Trophoblast cell (in vitro differentiated cells and primary cell): ENCODE results near the gene ABCC4.

Experiments used
- DNase-seq, 2 donors: peaks; one replicate each; pipeline ENCODE4 v3.0.0-alpha.2; 2016
- H2AFZ ChIP-seq: 2 replicates; pipeline ENCODE4 v1.6.1; 2013; ENCODE audit warnings: low read length, moderate library complexity, mild to moderate bottlenecking; ENCODE audit not compliant: insufficient read depth, poor library complexity
- H2AK5ac ChIP-seq: 2 replicates; pipeline ENCODE4 v1.6.1; 2013; ENCODE audit warnings: mild to moderate bottlenecking, low read length
- H2BK120ac ChIP-seq: 2 replicates; pipeline ENCODE4 v1.6.1; 2013; ENCODE audit warnings: low read length, mild to moderate bottlenecking, moderate library complexity; ENCODE audit not compliant: insufficient read depth, poor library complexity
- H2BK12ac ChIP-seq: 2 replicates; pipeline ENCODE4 v1.6.1; 2013; ENCODE audit warnings: mild to moderate bottlenecking, low read length, moderate library complexity
- H2BK5ac ChIP-seq: 2 replicates; pipeline ENCODE4 v1.6.1; 2013; ENCODE audit warnings: low read length, low read depth, moderate library complexity, mild to moderate bottlenecking; ENCODE audit not compliant: poor library complexity
- H3K14ac ChIP-seq: 2 replicates; pipeline ENCODE4 v1.6.1; 2013; ENCODE audit warnings: mild to moderate bottlenecking, low read length
- H3K18ac ChIP-seq: 2 replicates; pipeline ENCODE4 v1.6.1; 2013; ENCODE audit warnings: mild to moderate bottlenecking, low read length
- H3K23ac ChIP-seq: 2 replicates; pipeline ENCODE4 v1.6.1; 2013; ENCODE audit warnings: low read length
- H3K27ac ChIP-seq: 2 replicates; pipeline ENCODE4 v1.5.1; 2013; ENCODE audit warnings: low read depth, mild to moderate bottlenecking, inconsistent platforms, low read length, moderate library complexity
- H3K27me3 ChIP-seq: 2 replicates; pipeline ENCODE4 v1.6.1; 2013; ENCODE audit warnings: inconsistent platforms, mild to moderate bottlenecking, low read length, moderate library complexity; ENCODE audit not compliant: insufficient read depth
- H3K36me3 ChIP-seq, 2 experiments: 1 replicate in 1 of 2; 2 replicates in 1 of 2; pipeline ENCODE4 v1.6.1; 2013; ENCODE audit warnings: low read length in 2 of 2, mild to moderate bottlenecking in 2 of 2, moderate library complexity in 1 of 2; ENCODE audit not compliant: insufficient read depth in 2 of 2, control insufficient read depth in 1 of 2
- H3K4ac ChIP-seq: 2 replicates; pipeline ENCODE4 v1.6.1; 2013; ENCODE audit warnings: low read depth, mild to moderate bottlenecking, low read length, moderate library complexity
- H3K4me1 ChIP-seq, 2 experiments: 1 replicate in 1 of 2; 2 replicates in 1 of 2; pipeline ENCODE4 v1.6.1; 2013; ENCODE audit warnings: low read length in 2 of 2, mild to moderate bottlenecking in 2 of 2, moderate library complexity in 1 of 2; ENCODE audit not compliant: insufficient read depth in 2 of 2, control insufficient read depth in 1 of 2
- H3K4me2 ChIP-seq: 2 replicates; pipeline ENCODE4 v1.6.1; 2013; ENCODE audit warnings: inconsistent platforms, mild to moderate bottlenecking, low read length, moderate library complexity
- H3K4me3 ChIP-seq: 2 replicates; pipeline ENCODE4 v1.5.1; 2013; ENCODE audit warnings: mild to moderate bottlenecking, low read depth, low read length, inconsistent platforms
- H3K79me1 ChIP-seq: one replicate; pipeline ENCODE4 v1.6.1; 2013; ENCODE audit warnings: low read length
- H3K79me2 ChIP-seq: 2 replicates; pipeline ENCODE4 v1.6.1; 2013; ENCODE audit warnings: low read length, mild to moderate bottlenecking; ENCODE audit not compliant: control insufficient read depth, insufficient read depth, poor library complexity
- H3K9ac ChIP-seq: 2 replicates; pipeline ENCODE4 v1.6.1; 2013; ENCODE audit warnings: mild to moderate bottlenecking, low read length
- H3K9me3 ChIP-seq: 2 replicates; pipeline ENCODE4 v1.6.1; 2013; ENCODE audit warnings: low read depth, mild to moderate bottlenecking, control low read depth, inconsistent platforms, low read length; ENCODE audit not compliant: insufficient read depth
- H4K12ac ChIP-seq: 2 replicates; pipeline ENCODE4 v1.6.1; 2013; ENCODE audit warnings: low read depth, mild to moderate bottlenecking, low read length, moderate library complexity
- H4K8ac ChIP-seq: 2 replicates; pipeline ENCODE4 v1.6.1; 2013; ENCODE audit warnings: low read depth, mild to moderate bottlenecking, low read length, moderate library complexity
- H4K91ac ChIP-seq: one replicate; pipeline ENCODE4 v1.6.1; 2013; ENCODE audit warnings: low read depth, mild to moderate bottlenecking, low read length, moderate library complexity
- WGBS: extraction: QIAGEN DNeasy Blood & Tissue Kit; methylation state at CpG from one replicate; pipeline ENCODE4 v1.1.7; 2013; ENCODE audit warnings: missing lambda C conversion rate; ENCODE audit not compliant: insufficient read length, insufficient coverage; ENCODE audit errors: extremely low coverage; 5-methylcytosine and 5-hydroxymethylcytosine counted together

ABCC4 gene

GRCh38 chr13:95264225-95264624, 37.0 kb downstream of the ABCC4 start:
- WGBS: no CpG with 5 or more reads among the region's 3 CpGs
- no peak overlapping the region for H2BK5ac ChIP-seq

DNA sequence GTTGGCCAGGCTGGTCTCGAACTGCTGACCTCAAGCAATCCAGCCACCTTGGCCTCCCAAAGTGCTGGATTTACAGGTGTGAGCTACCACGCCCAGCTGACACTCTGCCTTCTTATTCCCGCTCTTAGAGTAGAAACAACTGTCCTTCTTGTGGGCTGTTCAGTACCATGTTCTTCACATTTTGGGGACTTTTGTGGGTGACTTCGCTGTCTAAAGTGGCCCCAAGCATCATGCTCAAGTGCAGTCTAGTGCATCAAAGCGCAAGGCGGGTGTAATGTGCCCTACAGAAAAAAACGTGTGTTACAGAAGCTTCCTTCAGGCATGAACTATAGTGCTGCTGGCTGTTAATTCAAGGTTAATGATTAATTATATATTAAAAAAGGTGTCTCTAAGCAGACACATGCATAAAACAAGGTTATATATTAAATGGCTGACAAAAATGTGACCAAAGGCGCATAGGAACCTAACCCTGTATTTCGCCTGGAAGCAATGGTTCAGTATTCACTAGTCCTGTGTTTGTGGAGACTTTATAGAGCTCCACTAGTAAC, 38.3 kb downstream of the ABCC4 start:
- Histone ChIP-seq H3K27ac (no peak overlapping the region), H3K9ac (no peak overlapping the region), H2AFZ (no peak overlapping the region), H3K4me1 (no peaks in the 10 kb centered on the region), H3K9me3 (peaks cover 3% of the 10 kb centered on the region), H3K79me2 (no peaks in the 10 kb centered on the region), H3K23ac (no peak overlapping the region), H3K18ac (no peak overlapping the region), H3K14ac (no peak overlapping the region), H3K36me3 (no peaks in the 10 kb centered on the region), H4K8ac (no peak overlapping the region), H2AK5ac (no peak overlapping the region), H3K4me3 (no peak overlapping the region), H2BK5ac (no peak overlapping the region), H4K12ac (no peak overlapping the region), H2BK12ac (no peak overlapping the region), H3K27me3 (no peaks in the 10 kb centered on the region), H4K91ac (no peak overlapping the region), H3K79me1 (no peaks in the 10 kb centered on the region), H3K4me2 (no peak overlapping the region), H3K4ac (no peak overlapping the region), H2BK120ac (no peak overlapping the region)
- DNase-seq: no peak
- WGBS: no CpG with 5 or more reads among the region's 9 CpGs

More at GRCh38 chr13:95264225-95264624, 37.0 kb downstream of the ABCC4 start:
- no peaks in the 10 kb centered on the region for H3K36me3 ChIP-seq
- H3K14ac ChIP-seq: no peak overlapping the region
- no peaks in the 10 kb centered on the region for H3K79me1 ChIP-seq
- H3K27ac ChIP-seq: no peak overlapping the region
- H2BK120ac ChIP-seq: no peak overlapping the region
- no peak for DNase-seq
- H3K4me1 ChIP-seq: no peaks in the 10 kb centered on the region
- no peak overlapping the region for H3K9ac ChIP-seq
- no peak overlapping the region for H3K23ac ChIP-seq
- no peak overlapping the region for H4K8ac ChIP-seq
- H4K91ac ChIP-seq: no peak overlapping the region
- no peaks in the 10 kb centered on the region for H3K79me2 ChIP-seq
- no peak overlapping the region for H4K12ac ChIP-seq
- H2AFZ ChIP-seq: no peak overlapping the region
- no peak overlapping the region for H2BK12ac ChIP-seq
- peaks cover 3% of the 10 kb centered on the region for H3K9me3 ChIP-seq
- no peak overlapping the region for H3K4me3 ChIP-seq
- H3K4ac ChIP-seq: no peak overlapping the region
- H3K18ac ChIP-seq: no peak overlapping the region
- H3K4me2 ChIP-seq: no peak overlapping the region
- H2AK5ac ChIP-seq: no peak overlapping the region
- no peaks in the 10 kb centered on the region for H3K27me3 ChIP-seq

- Histone ChIP-seq H3K4ac (no peak overlapping the region), H3K27me3 (no peaks in the 10 kb centered on the region), H2AFZ (no peak overlapping the region), H3K79me2 (no peaks in the 10 kb centered on the region), H3K18ac (no peak overlapping the region), H3K4me1 (no peaks in the 10 kb centered on the region), H3K27ac (no peak overlapping the region), H2BK12ac (no peak overlapping the region), H3K79me1 (no peaks in the 10 kb centered on the region), H4K91ac (no peak overlapping the region), H3K23ac (no peak overlapping the region), H3K9ac (no peak overlapping the region), H3K36me3 (no peaks in the 10 kb centered on the region), H3K14ac (no peak overlapping the region), H4K8ac (no peak overlapping the region), H3K9me3 (peaks cover 3% of the 10 kb centered on the region), H2BK120ac (no peak overlapping the region), H3K4me3 (no peak overlapping the region), H2AK5ac (no peak overlapping the region), H4K12ac (no peak overlapping the region), H2BK5ac (no peak overlapping the region), H3K4me2 (no peak overlapping the region)
- no CpG with 5 or more reads among the region's 3 CpGs for WGBS
- DNase-seq: no peak
Observed at GRCh38 chr13:95261956-95262355, 39.3 kb downstream of the ABCC4 start.

DNA sequence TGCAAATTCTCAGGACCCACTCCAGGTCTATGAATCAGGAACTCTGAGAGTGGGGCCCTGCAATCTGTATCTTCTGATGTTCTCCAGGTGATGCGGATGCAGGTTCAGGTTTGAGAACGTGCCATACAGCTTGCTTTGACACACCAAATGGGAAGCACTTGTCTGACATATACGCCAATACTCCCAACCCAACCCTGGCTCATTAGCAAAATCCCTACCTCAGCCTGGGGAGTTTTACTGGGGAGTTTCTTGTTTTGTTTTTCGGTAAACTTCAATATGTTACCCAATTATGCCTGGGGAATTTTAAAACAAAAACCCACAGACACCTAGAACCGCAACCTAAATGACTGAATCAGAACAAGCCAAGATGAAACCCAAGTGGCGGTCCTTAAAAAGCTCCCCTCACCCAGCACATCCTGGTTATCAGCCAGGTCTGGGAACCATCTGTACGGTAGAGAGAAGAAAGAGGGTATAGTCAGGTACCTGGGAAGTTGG, 41.2 kb downstream of the ABCC4 start:
- no CpG with 5 or more reads among the region's 7 CpGs for WGBS

More for the DNA sequence above, 41.2 kb downstream of the ABCC4 start:
- H4K12ac ChIP-seq: no peak overlapping the region
- H3K4me1 ChIP-seq: no peaks in the 10 kb centered on the region
- H3K14ac ChIP-seq: no peak overlapping the region
- H2BK120ac ChIP-seq: no peak overlapping the region
- no peak overlapping the region for H3K4me3 ChIP-seq
- H3K4me2 ChIP-seq: no peak overlapping the region
- no peaks in the 10 kb centered on the region for H3K36me3 ChIP-seq
- no peak overlapping the region for H2AK5ac ChIP-seq
- H3K27ac ChIP-seq: no peak overlapping the region
- no peaks in the 10 kb centered on the region for H3K79me1 ChIP-seq
- H3K79me2 ChIP-seq: no peaks in the 10 kb centered on the region
- DNase-seq: no peak
- no peak overlapping the region for H3K23ac ChIP-seq
- H4K8ac ChIP-seq: no peak overlapping the region
- no peaks in the 10 kb centered on the region for H3K9me3 ChIP-seq
- no peaks in the 10 kb centered on the region for H3K27me3 ChIP-seq
- no peak overlapping the region for H2BK12ac ChIP-seq
- H2AFZ ChIP-seq: no peak overlapping the region
- H3K9ac ChIP-seq: no peak overlapping the region
- no peak overlapping the region for H3K18ac ChIP-seq
- H4K91ac ChIP-seq: no peak overlapping the region
- H2BK5ac ChIP-seq: no peak overlapping the region
- no peak overlapping the region for H3K4ac ChIP-seq
